Hepatocyte (in vitro differentiated cells): ENCODE results near the gene MYO3B. TPM values are rescaled to one million over a fixed set of nuclear protein-coding genes. Genes with fewer than 3 reads are reported as not detected.
"Not testable (repeated sequence)": the region's sequence is repeated elsewhere in the genome, so short reads cannot be mapped to it uniquely, and the experiment has no call there.

Source experiments
- DNase-seq: peaks from one replicate; pipeline ENCODE4 v3.0.0-alpha.2; 2016; ENCODE audit warnings: low spot score
- H2AFZ ChIP-seq: fragments of 200-600 bp; sonication (generic); 2 replicates; pipeline ENCODE4 v1.6.0; 2016; ENCODE audit warnings: antibody characterized with exemption, mild to moderate bottlenecking
- H3K27ac ChIP-seq: fragments of 200-600 bp; sonication (generic); 2 replicates; pipeline ENCODE4 v1.5.1; 2016; ENCODE audit warnings: mild to moderate bottlenecking
- H3K27me3 ChIP-seq: fragments of 200-600 bp; sonication (generic); 2 replicates; pipeline ENCODE4 v1.6.1; 2016
- H3K36me3 ChIP-seq: fragments of 200-600 bp; sonication (generic); replicated peaks from 2 replicates; pipeline ENCODE4 v1.5.1; 2016; ENCODE audit warnings: low read depth; ENCODE audit not compliant: insufficient read depth
- H3K4me1 ChIP-seq: fragments of 200-600 bp; sonication (generic); 2 replicates; pipeline ENCODE4 v1.5.1; 2016; ENCODE audit warnings: mild to moderate bottlenecking, moderate library complexity; ENCODE audit not compliant: insufficient read depth
- H3K4me2 ChIP-seq: fragments of 200-600 bp; sonication (generic); 2 replicates; pipeline ENCODE4 v1.6.0; 2016
- H3K4me3 ChIP-seq: fragments of 200-600 bp; sonication (generic); 2 replicates; pipeline ENCODE4 v1.5.1; 2016; ENCODE audit warnings: mild to moderate bottlenecking
- H3K79me2 ChIP-seq: fragments of 200-600 bp; sonication (generic); 2 replicates; pipeline ENCODE4 v1.6.0; 2017; ENCODE audit warnings: mild to moderate bottlenecking
- H3K9me2 ChIP-seq: fragments of 200-600 bp; sonication (generic); replicated peaks from 2 replicates; pipeline ENCODE4 v1.6.0; 2017; ENCODE audit warnings: mild to moderate bottlenecking; ENCODE audit not compliant: insufficient read depth
- H3K9me3 ChIP-seq: fragments of 200-600 bp; sonication (generic); 2 replicates; pipeline ENCODE4 v1.5.1; 2016; ENCODE audit warnings: low read depth, mild to moderate bottlenecking
- H4K20me1 ChIP-seq: fragments of 200-600 bp; sonication (generic); 2 replicates; pipeline ENCODE4 v1.6.0; 2016; ENCODE audit warnings: mild to moderate bottlenecking; ENCODE audit not compliant: insufficient read depth, poor library complexity, severe bottlenecking
- CTCF ChIP-seq: fragments of 200-600 bp; sonication (generic); IDR thresholded peaks from 2 replicates; pipeline ENCODE4 v1.5.1; 2016; ENCODE audit warnings: antibody characterized with exemption, mild to moderate bottlenecking; ENCODE audit not compliant: poor library complexity
- EZH2 ChIP-seq: fragments of 200-600 bp; sonication (generic); IDR thresholded peaks from 2 replicates; pipeline ENCODE4 v1.6.1; 2016; ENCODE audit warnings: antibody characterized with exemption, mild to moderate bottlenecking, borderline replicate concordance
- EZH2phosphoT487 ChIP-seq: fragments of 200-600 bp; sonication (generic); IDR thresholded peaks from one replicate; pipeline ENCODE4 v1.6.1; 2018; ENCODE audit warnings: antibody characterized with exemption, mild to moderate bottlenecking, low read depth, moderate library complexity; ENCODE audit not compliant: unreplicated experiment, severe bottlenecking
- WGBS: methylation state at CpG from one replicate; pipeline ENCODE4 v1.1.6; 2016; ENCODE audit warnings: low lambda C conversion rate; ENCODE audit errors: missing lambda C conversion rate; 5-methylcytosine and 5-hydroxymethylcytosine counted together
- polyA plus RNA-seq: library from polyadenylated mRNA; unstranded; fragments of >200 nt; fragmentation: Nextera tagmentation; extraction: Ambion mirVana; gene quantifications from 2 replicates; pipeline ENCODE4 v1.2.1, GENCODE V29; 2016
- total RNA-seq: library from RNA; depleted of rRNA; stranded (reverse); fragments of >200 nt; gene quantifications from 2 replicates; pipeline ENCODE4 v1.2.3, GENCODE V29; 2014

The MYO3B gene
- total and polyA plus RNA-seq, 2 experiments from 2014 or later, result 0.63 to 1.1 TPM

- Histone ChIP-seq H3K9me2 (no peaks in the 10 kb centered on the region), H3K79me2 (no peaks in the 10 kb centered on the region), H3K9me3 (no peaks in the 10 kb centered on the region), H3K4me3 (no peak overlapping the region), H2AFZ (no peak overlapping the region), H4K20me1 (no peaks in the 10 kb centered on the region), H3K36me3 (no peaks in the 10 kb centered on the region), H3K4me1 (no peaks in the 10 kb centered on the region), H3K4me2 (no peak overlapping the region), H3K27me3 (no peaks in the 10 kb centered on the region), H3K27ac (no peak overlapping the region)
- no peak for TF ChIP-seq EZH2
- TF ChIP-seq EZH2phosphoT487, result no peak
- no peak for TF ChIP-seq CTCF
- DNase-seq, result no peak
Measured at GRCh38 chr2:170260188-170260587, 82.2 kb downstream of the MYO3B start.

GRCh38 chr2:170261566-170261965 is 83.6 kb downstream of the MYO3B start:
- Histone ChIP-seq H3K9me3 (no peaks in the 10 kb centered on the region), H4K20me1 (no peaks in the 10 kb centered on the region), H3K27ac (no peak overlapping the region), H3K4me3 (no peak overlapping the region), H3K4me2 (no peak overlapping the region), H3K79me2 (no peaks in the 10 kb centered on the region), H2AFZ (no peak overlapping the region), H3K36me3 (no peaks in the 10 kb centered on the region), H3K9me2 (no peaks in the 10 kb centered on the region), H3K27me3 (no peaks in the 10 kb centered on the region), H3K4me1 (no peaks in the 10 kb centered on the region)
- TF ChIP-seq EZH2phosphoT487 (no peak), CTCF (no peak), EZH2 (no peak)
- DNase-seq, result no peak
- 90% methylated on average over 1 of the region's 1 CpG for WGBS

DNA sequence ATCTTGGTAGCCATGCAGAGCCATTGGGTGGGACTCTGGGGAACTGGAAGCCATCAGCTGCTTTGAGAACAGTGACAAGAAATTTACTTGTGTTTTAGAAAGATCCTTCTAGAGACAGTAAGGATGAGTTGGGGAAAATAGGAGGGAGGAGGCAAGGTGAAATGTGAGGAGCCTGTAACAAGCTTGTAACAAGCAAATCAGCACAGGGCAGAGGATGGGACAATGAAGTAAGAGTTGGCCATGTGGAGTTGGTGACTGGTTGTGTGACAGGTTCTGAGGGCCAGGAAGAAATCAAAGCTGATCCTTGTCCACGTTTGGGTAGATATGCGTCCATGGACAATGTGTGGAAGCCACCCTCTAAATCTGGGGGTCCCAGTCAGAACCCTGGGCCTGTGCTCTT is 84.4 kb downstream of the MYO3B start:
- no peak overlapping the region for H3K27ac ChIP-seq
- TF ChIP-seq EZH2, result no peak
- TF ChIP-seq EZH2phosphoT487, result no peak
- no peak for TF ChIP-seq CTCF
- H3K79me2 ChIP-seq, result no peaks in the 10 kb centered on the region
- H3K36me3 ChIP-seq, result no peaks in the 10 kb centered on the region
- H3K4me3 ChIP-seq, result no peak overlapping the region
- no peak for DNase-seq
- H3K4me1 ChIP-seq, result no peaks in the 10 kb centered on the region
- no peaks in the 10 kb centered on the region for H3K9me3 ChIP-seq
- WGBS, result 93% methylated on average over 2 of the region's 2 CpGs
- H4K20me1 ChIP-seq, result no peaks in the 10 kb centered on the region
- H2AFZ ChIP-seq, result no peak overlapping the region
- H3K9me2 ChIP-seq, result no peaks in the 10 kb centered on the region
- no peaks in the 10 kb centered on the region for H3K27me3 ChIP-seq
- no peak overlapping the region for H3K4me2 ChIP-seq

- no peaks in the 10 kb centered on the region for H4K20me1 ChIP-seq
- H3K36me3 ChIP-seq, result no peaks in the 10 kb centered on the region
- no peak overlapping the region for H2AFZ ChIP-seq
- H3K9me2 ChIP-seq, result no peaks in the 10 kb centered on the region
- H3K9me3 ChIP-seq, result no peaks in the 10 kb centered on the region
- no peak for DNase-seq
- H3K27ac ChIP-seq, result no peak overlapping the region
- H3K27me3 ChIP-seq, result no peaks in the 10 kb centered on the region
- 86% methylated on average over 4 of the region's 4 CpGs for WGBS
- TF ChIP-seq CTCF (no peak), EZH2 (no peak), EZH2phosphoT487 (no peak)
- H3K79me2 ChIP-seq, result no peaks in the 10 kb centered on the region
- no peak overlapping the region for H3K4me2 ChIP-seq
- H3K4me3 ChIP-seq, result no peak overlapping the region
- no peaks in the 10 kb centered on the region for H3K4me1 ChIP-seq
Measured at GRCh38 chr2:170262806-170263205, 84.9 kb downstream of the MYO3B start.

DNA sequence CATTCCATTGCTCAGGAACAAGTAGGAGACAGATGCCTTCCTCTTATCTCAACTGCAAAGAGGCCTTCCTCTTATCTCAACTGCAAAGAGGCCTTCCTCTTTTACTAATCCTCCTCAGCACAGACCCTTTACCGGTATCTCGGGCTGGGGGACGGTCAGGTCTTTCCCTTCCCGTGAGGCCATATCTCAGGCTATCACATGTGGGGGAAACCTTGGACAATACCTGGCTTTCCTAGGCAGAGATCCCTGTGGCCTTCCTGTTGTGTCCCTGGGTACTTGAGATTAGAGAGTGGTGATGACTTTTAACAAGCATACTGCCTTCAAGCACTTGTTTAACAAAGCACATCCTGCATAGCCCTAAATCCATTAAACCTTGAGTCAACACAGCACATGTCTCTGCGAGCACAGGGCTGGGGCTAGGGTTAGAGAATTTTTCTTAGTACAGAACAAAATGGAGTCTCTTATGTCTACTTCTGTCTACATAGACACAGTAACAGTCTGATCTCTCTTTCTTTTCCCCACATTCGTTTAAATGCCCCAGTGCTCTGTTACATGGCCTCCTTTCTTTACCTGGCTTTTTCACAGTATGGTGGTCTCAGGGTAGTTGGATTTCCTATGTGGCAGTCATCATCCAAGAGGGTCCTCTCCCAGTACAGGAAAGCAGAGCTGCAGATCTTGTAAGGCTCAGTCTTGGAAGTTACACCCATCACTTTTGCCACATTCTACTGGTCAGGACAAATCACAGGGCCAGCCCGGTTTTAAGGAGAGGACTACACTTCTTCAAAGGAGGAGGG is 86.0 kb downstream of the MYO3B start:
- H3K4me1 ChIP-seq, H3K9me2 ChIP-seq, H4K20me1 ChIP-seq, H3K9me3 ChIP-seq, H3K79me2 ChIP-seq, H3K27ac ChIP-seq, DNase-seq, H3K27me3 ChIP-seq, H2AFZ ChIP-seq, H3K4me3 ChIP-seq, H3K36me3 ChIP-seq, H3K4me2 ChIP-seq: not testable (repeated sequence)
- WGBS, result 52% methylated on average over 7 of the region's 7 CpGs
